ENCODE measurements around the gene UBR7.

The UBR7 gene

DNA sequence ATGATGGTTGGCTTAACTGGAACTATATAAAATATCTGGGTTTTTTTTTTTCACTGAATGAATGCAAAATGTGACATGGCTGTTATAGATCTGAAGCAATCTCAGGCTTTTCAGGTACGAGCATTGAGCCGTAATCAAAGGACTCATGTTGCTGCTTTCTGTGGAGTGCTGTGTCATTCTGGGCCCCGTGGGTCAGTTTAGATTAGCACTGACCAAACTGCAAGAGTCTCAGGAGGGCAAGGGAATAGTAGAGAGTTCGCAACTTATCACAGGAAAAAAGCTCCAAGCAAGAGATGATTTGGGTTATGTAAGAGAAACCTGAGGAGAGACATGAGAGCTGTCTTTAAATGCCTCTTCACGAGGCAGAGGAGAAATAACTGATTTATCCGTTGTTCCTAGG lies 59.1 kb downstream of the UBR7 start:
- DNase-seq = no peak

- no peak for DNase-seq
Observed at GRCh38 chr14:93267149-93267711, 60.2 kb downstream of the UBR7 start.

- DNase-seq = no peak
Observed at GRCh38 chr14:93268406-93268805, 61.4 kb downstream of the UBR7 start.

DNA sequence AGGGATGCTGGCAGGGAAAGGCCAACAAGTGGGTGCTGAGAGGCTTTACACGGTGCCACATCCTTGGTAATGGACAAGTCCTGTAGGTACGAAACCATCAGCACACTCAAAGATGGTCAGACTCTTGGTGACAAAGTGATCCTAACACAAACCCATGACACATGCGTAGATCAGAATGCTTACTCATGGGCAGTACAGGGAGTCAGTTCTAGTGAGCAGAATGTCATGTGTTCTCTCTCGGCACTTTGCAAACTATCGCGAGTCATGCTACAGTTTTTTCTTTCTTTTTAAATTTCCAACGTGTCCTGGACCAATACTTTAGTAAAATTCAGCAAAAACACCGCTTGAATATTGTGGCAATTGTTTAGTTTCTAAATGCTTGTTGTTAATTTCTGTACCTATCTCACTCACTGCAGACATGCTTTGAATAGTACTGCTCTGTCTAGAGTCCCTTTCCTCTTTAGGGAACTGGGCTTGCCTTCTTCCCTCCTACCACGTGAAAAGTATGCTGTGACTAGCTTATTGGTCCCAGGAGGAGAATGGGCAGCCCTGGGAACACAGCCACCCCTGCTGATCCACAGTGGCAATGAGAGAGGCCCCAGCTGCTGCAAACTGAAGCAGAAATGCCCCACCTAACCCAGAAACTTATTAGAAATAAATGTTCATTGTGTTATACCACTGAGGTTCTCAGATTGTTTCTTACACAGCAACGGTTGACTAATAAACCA lies 62.4 kb downstream of the UBR7 start:
- no peak for DNase-seq

- no peak for DNase-seq
Observed at GRCh38 chr14:93271111-93271510, 64.1 kb downstream of the UBR7 start.

DNA sequence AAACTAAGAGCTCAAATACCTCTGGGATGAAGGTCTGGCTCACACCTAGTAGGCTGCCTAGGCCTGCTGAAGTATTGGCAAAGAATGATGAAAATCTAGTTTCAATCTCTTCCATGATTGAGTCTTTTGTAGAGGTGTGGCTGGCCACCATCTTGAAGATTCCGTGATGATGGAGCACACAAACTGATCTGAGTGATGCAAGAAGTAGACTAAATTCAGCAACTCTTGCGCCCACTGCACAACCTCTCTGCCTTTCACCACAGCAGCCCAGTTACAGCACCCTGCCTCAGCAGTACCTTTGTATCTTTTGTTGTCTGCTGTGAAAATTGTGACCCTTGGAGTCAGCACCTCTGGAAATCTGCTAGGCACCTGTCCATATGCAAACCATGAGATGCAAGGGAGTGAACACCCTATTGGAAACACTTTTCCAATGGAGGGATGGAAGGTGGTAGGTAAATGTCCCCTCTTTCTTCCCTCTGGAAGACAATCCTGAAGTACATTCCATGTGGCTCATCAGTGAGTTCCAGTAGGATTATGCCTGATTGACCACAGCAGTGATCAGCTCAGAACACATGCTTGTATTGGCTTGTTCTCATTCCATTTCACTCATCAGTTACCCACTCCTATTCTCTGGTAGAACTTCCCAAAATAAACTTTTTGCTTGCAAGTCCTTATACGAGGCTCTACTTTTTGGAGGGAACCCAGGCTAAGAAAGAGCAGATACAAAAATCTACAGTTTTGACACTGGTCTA lies 67.2 kb downstream of the UBR7 start:
- no peak for DNase-seq

GRCh38 chr14:93276031-93276716 lies 69.1 kb downstream of the UBR7 start:
- DNase-seq = no peak

Measured in right hindlimb (tissue), 1 donor.